Measurements from ENCODE around the gene VDR. TPM values are rescaled to one million over a fixed set of nuclear protein-coding genes. Genes with fewer than 3 reads are reported as not detected.
A peak's percentile ranks its signal among the peaks of the same experiment; 100 is the strongest.

VDR gene
- total RNA-seq, 4 donors from 2014 or later: 62.3 to 191 (median 117) TPM

GRCh38 chr12:47943623-47944340 lies 39.0 kb upstream of the VDR start:
- 57 to 80% methylated on average over 3 to 12 of the region's 12 CpGs for WGBS, 2 donors (ENCODE audit: low coverage in 1 of 2)
- H3K9me3 ChIP-seq: no peaks in the 10 kb centered on the region
- in situ Hi-C loops (cut with MboI; ENCODE audit: low pct_ligation_motif_present in 1 of 4, low pct_unique_long_range_greater_than_20kb in 1 of 4, low sequenced_read_pairs in 3 of 4): no loop called here

DNA sequence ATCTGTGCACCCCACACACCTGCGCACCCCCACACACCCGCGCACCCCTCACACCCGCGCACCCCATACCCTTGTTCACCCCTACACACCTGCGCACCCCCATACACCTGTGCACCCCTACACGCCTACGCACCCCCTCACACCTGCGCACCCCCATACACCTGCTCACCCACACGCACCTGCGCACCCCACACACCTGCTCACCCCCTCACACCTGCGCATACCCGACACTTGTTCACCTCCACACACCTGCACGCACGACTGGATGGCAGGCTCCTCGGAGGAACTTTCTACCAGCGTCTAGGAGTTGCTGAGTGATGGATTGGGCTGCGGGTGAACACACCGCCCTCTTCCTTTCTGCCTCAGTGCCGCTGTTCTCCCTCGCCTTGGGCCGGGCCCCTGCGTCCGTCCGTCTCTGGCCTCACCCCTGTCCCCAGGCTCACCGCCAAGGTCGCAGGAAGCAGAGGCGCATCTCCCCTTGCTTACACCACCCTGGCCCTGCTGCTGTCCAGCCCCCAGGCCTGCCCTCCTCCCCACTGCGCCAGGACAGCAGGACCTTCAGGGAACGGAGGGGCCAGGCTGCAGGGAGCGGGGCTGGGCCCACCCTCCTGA lies 37.9 kb upstream of the VDR start:
- no peak for TF ChIP-seq POLR2AphosphoS5 (IDR thresholded peaks at IDR 0.05)
- Histone ChIP-seq H3K4me1 (peaks cover 5 to 53% (median 16%) of the 10 kb centered on the region in 4 donors), H3K4me3 (no peak overlapping the region), H3K9me3 (no peaks in the 10 kb centered on the region), H3K36me3 (no peaks in the 10 kb centered on the region), H3K27me3 (peaks cover 6% of the 10 kb centered on the region), H3K27ac (peak overlapping the region in 3 of 4 donors; percentile 61 to 79 (median 76))
- 70% methylated on average over 31 of the region's 31 CpGs; no CpG with 5 or more reads in 1 of the 2 donors for WGBS, 2 donors (ENCODE audit: low coverage in 1 of 2)
- in situ Hi-C loops (cut with MboI; ENCODE audit: low pct_ligation_motif_present in 1 of 4, low pct_unique_long_range_greater_than_20kb in 1 of 4, low sequenced_read_pairs in 3 of 4): no loop called here
- no peak for DNase-seq
- intact Hi-C loops (cut with DNase I; ENCODE audit: low total_unique reads): no loop called here

More at GRCh38 chr12:47943623-47944340, 39.0 kb upstream of the VDR start:
- Histone ChIP-seq H3K4me3 (no peak overlapping the region), H3K36me3 (no peaks in the 10 kb centered on the region), H3K27me3 (peaks cover 6% of the 10 kb centered on the region), H3K27ac (peak overlapping the region; percentile 60 to 79 (median 68)), H3K4me1 (peaks cover 5 to 47% (median 16%) of the 10 kb centered on the region in 4 donors)
- intact Hi-C loops (cut with DNase I; ENCODE audit: low total_unique reads): no loop called here
- TF ChIP-seq POLR2AphosphoS5 (IDR thresholded peaks at IDR 0.05) (peak in 2 of 3 donors; percentile 70 to 81), CTCF (IDR thresholded peaks at IDR 0.05) (no peak), EP300 (IDR thresholded peaks at IDR 0.05; ENCODE audit: low read depth) (peak; percentile 91), POLR2A (IDR thresholded peaks at IDR 0.05) (peak; percentile 42)
- DNase-seq: peak; percentile 93

GRCh38 chr12:47941871-47942613 lies 37.2 kb upstream of the VDR start:
- no peak for DNase-seq
- intact Hi-C loops (cut with DNase I; ENCODE audit: low total_unique reads): no loop called here
- no peaks in the 10 kb centered on the region for H3K9me3 ChIP-seq
- peaks cover 6% of the 10 kb centered on the region for H3K27me3 ChIP-seq
- H3K4me3 ChIP-seq: no peak overlapping the region
- H3K4me1 ChIP-seq: peaks cover 5 to 52% (median 14%) of the 10 kb centered on the region in 4 donors
- H3K27ac ChIP-seq: no peak overlapping the region
- H3K36me3 ChIP-seq: no peaks in the 10 kb centered on the region
- WGBS, 2 donors (ENCODE audit: low coverage in 1 of 2): 60% methylated on average over 40 of the region's 40 CpGs; no CpG with 5 or more reads in 1 of the 2 donors
- in situ Hi-C loops (cut with MboI; ENCODE audit: low pct_ligation_motif_present in 1 of 4, low pct_unique_long_range_greater_than_20kb in 1 of 4, low sequenced_read_pairs in 3 of 4): no loop called here
- TF ChIP-seq EP300 (IDR thresholded peaks at IDR 0.05; ENCODE audit: low read depth) (no peak), CTCF (IDR thresholded peaks at IDR 0.05) (no peak)

GRCh38 chr12:47941475-47941780 lies 36.6 kb upstream of the VDR start:
- H3K27me3 ChIP-seq: peaks cover 6% of the 10 kb centered on the region
- H3K36me3 ChIP-seq: no peaks in the 10 kb centered on the region
- peaks cover 5 to 47% (median 11%) of the 10 kb centered on the region in 4 donors for H3K4me1 ChIP-seq
- H3K27ac ChIP-seq: no peak overlapping the region
- no peak overlapping the region for H3K4me3 ChIP-seq
- intact Hi-C loops (cut with DNase I; ENCODE audit: low total_unique reads): no loop called here
- in situ Hi-C loops (cut with MboI; ENCODE audit: low pct_ligation_motif_present in 1 of 4, low pct_unique_long_range_greater_than_20kb in 1 of 4, low sequenced_read_pairs in 3 of 4): no loop called here
- H3K9me3 ChIP-seq: no peaks in the 10 kb centered on the region
- no peak for TF ChIP-seq POLR2A (IDR thresholded peaks at IDR 0.05)
- no peak for TF ChIP-seq POLR2AphosphoS5 (IDR thresholded peaks at IDR 0.05)
- no peak for TF ChIP-seq CTCF (IDR thresholded peaks at IDR 0.05)
- TF ChIP-seq EP300 (IDR thresholded peaks at IDR 0.05; ENCODE audit: low read depth): no peak
- 88 to 100% methylated on average over 4 to 9 of the region's 9 CpGs for WGBS, 2 donors (ENCODE audit: low coverage in 1 of 2)
- no peak for DNase-seq

Measured in transverse colon (tissue), 4 donors.